NCI-H460 (cell line): Measurements from ENCODE around the gene ADGRG3. TPM values are rescaled to one million over a fixed set of nuclear protein-coding genes. Genes with fewer than 3 reads are reported as not detected.

Experiments
- DNase-seq: peaks from one replicate; pipeline ENCODE4 v3.0.0-alpha.2; 2016; ENCODE audit warnings: low read depth; ENCODE audit errors: extremely low read depth
- total RNA-seq: library from RNA; depleted of rRNA; stranded (reverse); fragments of >200 nt; shearing (Covaris generic); gene quantifications from 2 replicates; pipeline ENCODE4 v1.2.3, GENCODE V29; 2014; rRNA removed

The ADGRG3 gene
- total RNA-seq, 1 experiment from 2014 or later: 8.8 TPM

DNA sequence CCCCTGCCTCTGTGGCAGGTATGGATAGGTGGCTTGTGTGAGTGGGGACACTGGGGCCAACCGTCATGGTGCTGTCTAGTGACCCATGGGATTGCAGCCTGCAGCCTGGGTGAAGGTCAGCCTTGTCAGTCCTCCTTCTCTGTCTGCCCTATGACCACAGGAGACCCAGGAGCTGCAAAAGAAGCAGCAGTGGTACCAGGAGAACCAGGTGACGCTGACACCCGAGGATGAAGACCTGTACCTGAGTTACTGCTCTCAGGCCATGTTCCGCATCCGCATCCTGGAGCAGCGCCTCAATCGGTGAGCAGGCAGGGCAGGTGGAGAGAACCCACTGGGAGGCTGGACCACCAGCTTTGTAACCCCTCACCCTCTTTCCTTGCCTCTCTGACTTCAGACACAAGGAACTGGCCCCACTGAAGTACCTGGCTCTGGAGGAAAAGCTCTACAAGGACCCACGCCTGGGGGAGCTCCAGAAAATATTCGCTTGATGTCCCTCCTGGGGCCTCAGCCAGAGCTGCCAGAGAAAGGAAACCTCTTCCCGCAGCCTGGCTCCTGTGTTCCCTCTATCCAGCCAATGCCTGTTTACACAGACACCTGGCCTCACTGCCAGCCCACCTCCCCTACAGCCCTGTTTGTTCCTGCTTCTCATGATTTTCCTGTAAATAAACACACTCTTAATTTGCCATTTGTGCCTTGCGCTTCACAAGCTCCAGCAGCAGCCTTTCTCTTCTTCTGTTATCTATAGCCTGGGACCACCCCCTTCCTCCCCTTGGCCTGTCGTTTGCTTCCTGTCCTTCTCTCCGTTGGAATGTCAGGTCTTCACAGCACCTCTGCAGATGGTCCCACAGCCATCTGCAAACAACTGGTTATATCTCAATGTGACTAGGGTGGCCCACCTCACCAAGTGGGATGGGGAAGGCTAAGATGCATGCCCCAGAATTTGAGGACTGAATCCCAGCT, 62.9 kb downstream of the ADGRG3 start:
- DNase-seq: no peak

DNA sequence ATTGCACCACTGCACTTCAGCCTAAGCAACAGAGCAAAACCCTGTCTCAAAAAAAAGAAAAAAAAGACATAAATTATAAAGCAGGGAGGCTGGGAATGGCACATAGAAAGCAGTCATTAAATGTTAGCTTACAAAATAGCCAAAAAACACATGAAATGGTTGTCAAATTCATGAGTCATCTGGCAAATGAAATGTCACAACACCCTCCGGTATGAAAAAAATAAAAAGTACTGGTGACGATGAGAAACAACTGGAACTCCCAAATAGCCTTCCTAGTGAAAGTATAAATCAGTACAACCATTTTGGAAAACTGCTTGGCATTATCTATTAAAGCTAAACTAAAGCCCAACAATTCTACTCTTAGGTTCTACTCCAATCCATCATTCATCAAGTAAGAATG, 63.9 kb downstream of the ADGRG3 start:
- no peak for DNase-seq

DNA sequence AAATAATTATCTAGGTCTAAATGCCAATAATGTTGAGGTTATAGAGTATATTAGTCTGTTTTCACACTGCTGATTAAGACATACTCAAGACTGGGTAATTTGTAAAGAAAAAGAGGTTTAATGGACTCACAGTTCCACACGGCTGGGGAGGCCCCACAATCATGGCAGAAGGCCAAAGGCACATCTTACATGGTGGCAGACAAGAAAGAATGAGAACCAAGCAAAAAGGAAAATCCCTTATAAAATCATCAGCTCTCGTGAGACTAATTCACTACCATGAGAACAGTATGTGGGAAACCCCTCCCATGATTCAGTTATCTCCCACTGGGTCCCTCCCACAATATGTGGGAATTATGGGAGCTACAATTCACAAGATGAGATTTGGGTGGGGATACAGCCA, 64.6 kb downstream of the ADGRG3 start:
- DNase-seq: no peak

DNA sequence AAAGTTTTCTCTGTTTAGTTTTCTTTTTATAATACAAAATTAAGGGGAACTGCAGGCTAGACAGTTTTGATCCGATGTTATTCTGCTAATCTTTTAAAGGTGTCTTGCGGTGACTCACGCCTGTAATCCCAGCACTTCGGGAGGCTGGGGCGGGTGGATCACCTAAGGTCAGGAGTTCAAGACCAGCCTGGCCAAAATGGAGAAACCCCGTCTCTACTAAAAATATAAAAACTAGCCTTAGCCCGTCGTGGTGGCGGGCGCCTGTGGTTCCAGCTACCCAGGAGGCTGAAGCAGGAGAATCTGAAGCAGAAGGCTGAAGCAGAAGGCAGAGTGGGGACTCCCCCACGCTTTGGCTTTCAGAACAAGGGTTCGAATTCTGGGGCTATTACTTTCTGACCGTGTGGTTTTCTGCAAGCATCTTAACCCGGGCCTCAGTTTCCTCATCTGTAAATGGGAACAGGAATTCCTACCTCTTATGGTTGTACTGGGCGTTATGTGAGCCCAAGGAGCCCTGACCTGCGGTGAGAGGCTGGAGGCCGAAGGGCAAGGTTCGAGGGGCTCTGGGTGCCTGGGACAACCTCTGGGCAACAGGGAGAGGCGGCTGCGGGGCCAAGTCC, 66.3 kb downstream of the ADGRG3 start:
- no peak for DNase-seq

DNA sequence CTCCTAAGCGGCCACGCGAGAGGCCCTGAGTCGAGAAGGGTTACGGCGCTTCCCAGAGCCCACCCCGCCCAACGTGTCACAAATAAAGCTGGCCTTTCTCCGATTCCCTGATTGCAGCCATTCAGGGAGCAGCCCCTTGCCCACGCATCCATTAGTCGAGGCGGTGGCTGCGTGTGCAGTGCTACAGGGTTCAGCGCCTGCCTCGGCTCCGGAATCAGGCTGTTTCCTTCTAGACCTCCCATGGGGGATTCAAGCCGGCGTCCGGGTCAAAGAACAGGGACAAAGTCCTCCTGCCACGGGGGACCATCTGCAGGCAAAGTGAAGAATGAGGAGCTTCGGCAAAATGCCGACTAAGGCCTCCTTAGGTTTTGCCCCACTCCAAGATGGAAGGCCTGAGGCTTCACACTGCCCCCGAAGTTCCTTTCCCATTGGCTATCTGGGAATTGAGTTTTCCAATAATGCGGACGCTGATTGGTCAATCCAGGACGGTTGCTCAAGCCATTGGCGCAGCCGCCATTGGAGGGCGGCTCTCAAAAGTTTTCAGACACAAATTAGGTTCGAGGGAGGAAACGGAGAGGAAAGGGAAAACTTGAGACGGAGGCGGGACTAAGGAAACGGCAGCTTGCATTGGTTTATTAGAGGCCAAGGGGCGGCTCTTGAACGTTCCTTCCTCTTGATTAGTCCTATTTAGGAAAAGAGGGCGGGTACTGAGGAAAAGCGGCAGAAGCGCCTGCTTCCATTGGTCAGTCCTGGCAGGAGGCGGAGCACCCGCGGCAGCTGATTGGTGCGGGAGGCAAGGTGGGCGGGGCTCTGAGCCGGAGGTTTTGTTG, 67.0 kb downstream of the ADGRG3 start:
- DNase-seq: peak; percentile 100

DNA sequence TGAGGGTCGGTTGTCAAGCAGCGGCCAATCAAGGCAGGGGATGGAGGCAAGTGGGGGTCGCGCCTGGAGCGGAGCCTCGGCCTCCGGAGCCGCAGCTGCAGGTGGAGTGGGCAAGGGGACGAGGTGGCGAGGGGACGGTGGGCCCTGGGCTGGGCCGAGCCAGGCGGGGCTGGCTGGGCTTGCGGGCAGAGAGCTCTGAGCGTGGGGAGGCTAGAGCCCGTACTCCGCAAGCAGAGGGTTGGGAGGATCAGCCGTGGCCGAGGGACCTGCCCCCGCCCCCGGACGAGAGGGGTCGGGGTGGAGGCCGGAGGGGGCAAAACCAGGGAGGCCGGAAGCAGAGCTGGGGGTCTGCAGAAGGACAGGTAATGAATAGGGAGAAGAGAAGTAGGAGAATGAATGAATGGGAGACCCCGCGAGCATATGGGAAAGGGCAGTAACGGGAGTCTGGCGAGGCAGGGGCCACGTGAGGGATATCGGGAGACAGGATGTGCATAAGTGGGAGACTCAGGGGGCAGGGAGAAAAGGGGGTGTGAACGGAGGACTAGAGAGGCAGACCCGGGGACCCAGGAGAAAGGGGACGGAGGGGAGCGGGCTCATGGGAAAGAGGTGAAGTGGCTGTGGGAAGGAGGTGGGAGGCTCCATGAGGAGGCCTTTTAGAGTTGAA, 67.8 kb downstream of the ADGRG3 start, which contains the start of gene KATNB1:
TSS of gene KATNB1 (plus strand) at position 16 of the 664 bp plus-strand sequence. CDS start 1,474 bp downstream, outside the sequence.
- DNase-seq: no peak

DNA sequence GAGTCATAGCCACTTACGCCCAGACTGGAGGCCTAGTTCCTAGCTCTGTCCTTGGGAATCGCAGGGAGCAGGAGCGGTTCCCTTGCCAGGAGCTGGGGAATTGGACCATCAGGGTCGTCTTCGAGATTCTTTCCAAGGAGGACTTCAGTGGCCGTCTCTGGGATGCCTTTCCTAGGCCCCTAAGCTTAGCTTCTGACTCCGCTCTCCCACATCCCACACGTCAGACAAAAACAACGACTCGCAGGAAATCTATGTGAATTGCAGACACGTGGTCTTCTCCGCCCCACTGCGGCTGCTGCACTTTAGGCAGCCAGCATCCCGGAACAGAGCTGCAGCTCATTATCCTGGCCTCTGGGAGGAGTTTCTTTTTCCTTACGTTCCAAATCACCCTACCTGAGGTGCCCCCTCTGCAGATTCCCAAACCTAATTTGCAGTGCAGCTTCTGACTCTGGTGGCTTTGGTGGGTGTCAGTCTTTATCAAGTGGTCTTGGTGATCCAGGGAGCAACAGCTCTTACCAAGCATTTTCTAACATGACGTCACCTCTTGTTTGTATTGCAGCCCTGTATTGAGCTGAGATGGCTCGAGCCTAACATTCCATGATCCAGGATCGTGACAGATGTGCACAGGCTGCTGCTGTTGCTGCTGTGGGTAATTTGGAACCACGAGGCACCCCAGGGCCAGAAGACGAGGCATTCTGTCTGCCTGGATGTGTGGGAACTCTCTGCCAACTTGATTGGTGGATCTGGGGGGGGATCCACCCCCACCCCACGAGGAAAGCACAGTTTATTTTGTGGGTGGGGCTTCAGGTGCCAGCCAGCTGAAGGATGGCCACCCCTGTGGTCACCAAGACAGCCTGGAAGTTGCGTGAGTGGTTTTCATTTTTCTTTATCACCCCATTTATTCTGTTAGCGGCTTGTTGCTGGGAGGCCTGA, 68.6 kb downstream of the ADGRG3 start:
- peak; percentile 45 for DNase-seq

DNA sequence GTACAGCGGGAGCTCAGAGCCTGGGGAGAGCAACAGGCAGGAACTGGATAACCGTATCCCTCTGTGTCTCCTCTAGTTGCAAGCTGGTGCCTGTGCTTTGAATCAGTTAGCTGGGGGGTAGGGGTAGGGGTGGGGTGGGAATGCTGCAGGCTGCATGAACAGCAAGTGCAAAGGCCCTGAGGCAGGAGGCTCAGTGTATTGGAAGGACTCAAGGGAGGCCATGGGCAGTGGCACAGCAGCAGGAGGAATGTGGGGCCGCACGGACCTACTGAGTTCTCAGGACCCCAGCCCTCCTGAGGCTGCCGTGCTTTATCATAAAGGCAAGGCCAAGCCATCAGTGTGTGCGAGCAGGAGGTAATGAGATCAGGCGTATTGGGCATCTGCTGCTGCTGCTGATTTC, 70.7 kb downstream of the ADGRG3 start:
- no peak for DNase-seq

Other genes starting within 250 kb of the ADGRG3 start
- gene CIAPIN1, start 220.9 kb upstream of the ADGRG3 start, total RNA-seq: 107 and 112 TPM in 2 replicates
- gene COQ9, start 220.8 kb upstream of the ADGRG3 start, total RNA-seq: 104 and 113 TPM in 2 replicates
- gene POLR2C, start 205.6 kb upstream of the ADGRG3 start, total RNA-seq: 153 and 166 TPM in 2 replicates
- 8.7 and 9.6 TPM in 2 replicates for gene DOK4, start 181.8 kb upstream of the ADGRG3 start, total RNA-seq
- gene CCDC102A, start 131.7 kb upstream of the ADGRG3 start, total RNA-seq: 4.8 and 5.2 TPM in 2 replicates
- not detected in 2 replicates for gene ADGRG5, start 125.7 kb upstream of the ADGRG3 start, total RNA-seq
- gene ADGRG1, start 39.7 kb upstream of the ADGRG3 start, total RNA-seq: 15.1 and 20.2 TPM in 2 replicates
- gene DRC7, start 26.5 kb downstream of the ADGRG3 start, total RNA-seq: not detected in 2 replicates
- gene KATNB1, start 67.5 kb downstream of the ADGRG3 start, total RNA-seq: 64.7 and 67.2 TPM in 2 replicates
- gene KIFC3, start 134.2 kb downstream of the ADGRG3 start, total RNA-seq: 300 and 301 TPM in 2 replicates